Progenitor cell of endocrine pancreas (in vitro differentiated cells): Measurements from ENCODE around the gene TRABD2B. TPM values are rescaled to one million over a fixed set of nuclear protein-coding genes. Genes with fewer than 3 reads are reported as not detected.

Experiments used
- DNase-seq: peaks from one replicate; pipeline ENCODE4 v3.0.0; 2021; ENCODE audit warnings: low spot score; ENCODE audit not compliant: unreplicated experiment
- H3K27ac Mint-ChIP-seq: 2 replicates; pipeline ENCODE4 v1.8.0; 2021; ENCODE audit warnings: mild to moderate bottlenecking, moderate library complexity, mixed read lengths
- H3K27me3 Mint-ChIP-seq: 2 replicates; pipeline ENCODE4 v1.8.0; 2021; ENCODE audit warnings: mixed read lengths
- H3K36me3 Mint-ChIP-seq: 2 replicates; pipeline ENCODE4 v1.8.0; 2022; ENCODE audit warnings: mixed read lengths; ENCODE audit not compliant: insufficient read depth
- H3K4me1 Mint-ChIP-seq: 2 replicates; pipeline ENCODE4 v1.8.0; 2021; ENCODE audit warnings: low read depth, mixed read lengths
- H3K4me3 Mint-ChIP-seq: 2 replicates; pipeline ENCODE4 v1.8.0; 2021; ENCODE audit warnings: low read depth, mild to moderate bottlenecking, moderate library complexity, mixed read lengths
- H3K9me3 Mint-ChIP-seq: 2 replicates; pipeline ENCODE4 v1.8.0; 2021; ENCODE audit warnings: low read depth, mixed read lengths
- total RNA-seq: library from RNA; stranded (reverse); gene quantifications from 2 replicates; pipeline ENCODE4 v1.2.1, GENCODE V29; 2021
- TF ChIP-seq, protein P1 (sequence below): fragments of 200-600 bp; sonication (generic); IDR thresholded peaks from one replicate; pipeline ENCODE4 v1.5.0; 2021; ENCODE audit warnings: antibody characterized with exemption, mild to moderate bottlenecking; ENCODE audit not compliant: unreplicated experiment

Gene TRABD2B
- total RNA-seq, 1 donor from 2014 or later: 14.5 TPM

DNA sequence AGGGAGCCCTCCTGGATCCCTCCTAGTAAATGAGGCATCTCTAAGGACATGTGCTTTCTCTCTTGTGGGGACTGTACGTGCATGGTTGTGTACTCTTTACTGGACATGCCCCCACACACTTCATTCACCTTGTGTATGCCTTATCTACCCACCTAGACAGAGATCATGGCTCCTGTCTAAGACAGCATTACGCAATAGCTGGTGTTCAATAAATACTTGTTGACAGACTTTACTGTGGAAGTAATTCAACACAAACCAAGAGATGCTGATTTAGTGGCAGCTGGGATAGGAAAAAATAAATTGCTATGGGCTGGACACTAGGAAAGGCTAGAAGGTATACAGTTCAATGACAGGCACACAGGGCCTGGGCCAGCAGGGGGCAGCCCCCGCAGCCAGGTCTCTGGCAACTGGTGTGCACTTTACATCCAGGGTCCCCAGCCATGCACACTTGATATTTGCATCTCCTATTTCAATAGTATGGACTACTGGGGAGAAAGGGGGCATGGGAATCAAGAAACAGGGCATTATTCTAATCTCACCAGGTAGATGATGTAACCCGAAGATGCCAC lies 24.2 kb downstream of the TRABD2B start:
- no peak for DNase-seq
- no peaks in the 10 kb centered on the region for H3K27me3 Mint-ChIP-seq
- H3K4me1 Mint-ChIP-seq: peaks cover 61% of the 10 kb centered on the region
- no peaks in the 10 kb centered on the region for H3K9me3 Mint-ChIP-seq
- TF ChIP-seq, protein P1, sequence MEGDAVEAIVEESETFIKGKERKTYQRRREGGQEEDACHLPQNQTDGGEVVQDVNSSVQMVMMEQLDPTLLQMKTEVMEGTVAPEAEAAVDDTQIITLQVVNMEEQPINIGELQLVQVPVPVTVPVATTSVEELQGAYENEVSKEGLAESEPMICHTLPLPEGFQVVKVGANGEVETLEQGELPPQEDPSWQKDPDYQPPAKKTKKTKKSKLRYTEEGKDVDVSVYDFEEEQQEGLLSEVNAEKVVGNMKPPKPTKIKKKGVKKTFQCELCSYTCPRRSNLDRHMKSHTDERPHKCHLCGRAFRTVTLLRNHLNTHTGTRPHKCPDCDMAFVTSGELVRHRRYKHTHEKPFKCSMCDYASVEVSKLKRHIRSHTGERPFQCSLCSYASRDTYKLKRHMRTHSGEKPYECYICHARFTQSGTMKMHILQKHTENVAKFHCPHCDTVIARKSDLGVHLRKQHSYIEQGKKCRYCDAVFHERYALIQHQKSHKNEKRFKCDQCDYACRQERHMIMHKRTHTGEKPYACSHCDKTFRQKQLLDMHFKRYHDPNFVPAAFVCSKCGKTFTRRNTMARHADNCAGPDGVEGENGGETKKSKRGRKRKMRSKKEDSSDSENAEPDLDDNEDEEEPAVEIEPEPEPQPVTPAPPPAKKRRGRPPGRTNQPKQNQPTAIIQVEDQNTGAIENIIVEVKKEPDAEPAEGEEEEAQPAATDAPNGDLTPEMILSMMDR: peak; percentile 65
- H3K27ac Mint-ChIP-seq: no peak overlapping the region
- no peak overlapping the region for H3K4me3 Mint-ChIP-seq
- H3K36me3 Mint-ChIP-seq: peaks cover 2% of the 10 kb centered on the region

DNA sequence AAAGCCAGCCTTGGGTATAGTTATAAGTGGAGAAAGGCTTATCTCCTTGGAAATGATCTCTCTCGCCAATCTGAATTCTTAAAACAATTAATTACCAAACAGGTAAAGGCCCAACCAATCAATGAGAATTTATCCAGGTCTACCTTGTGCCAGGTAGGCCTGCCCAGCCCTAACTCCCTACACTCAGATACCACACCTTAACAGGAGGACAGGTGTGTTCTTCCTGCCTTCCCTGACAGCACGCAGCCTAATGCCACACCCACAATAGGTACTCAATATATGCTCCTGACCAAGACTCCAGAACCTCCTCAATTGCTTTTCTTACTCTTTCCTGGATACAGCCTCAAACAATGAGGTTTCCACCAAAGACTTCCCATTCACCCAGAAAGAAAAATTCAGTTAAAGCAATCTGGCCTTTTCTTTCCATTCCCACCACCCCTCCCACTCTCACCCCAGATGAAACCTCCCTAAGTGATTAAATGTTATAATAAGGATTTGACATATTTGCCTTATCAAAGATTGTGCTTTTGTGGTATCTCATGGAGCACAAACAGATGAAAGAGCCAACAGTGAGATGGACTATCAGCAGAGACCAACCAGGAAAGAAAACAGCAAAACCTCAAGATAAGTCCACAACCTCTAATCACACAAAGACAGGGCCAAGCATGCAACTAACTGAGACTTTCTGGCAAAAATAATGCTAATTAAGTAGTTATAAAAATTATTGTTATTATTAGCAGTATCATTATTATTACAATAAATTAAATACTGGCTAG lies 25.6 kb downstream of the TRABD2B start:
- Mint-ChIP-seq H3K4me3 (no peak overlapping the region), H3K27me3 (no peaks in the 10 kb centered on the region), H3K36me3 (no peaks in the 10 kb centered on the region), H3K4me1 (peaks cover 61% of the 10 kb centered on the region), H3K27ac (no peak overlapping the region), H3K9me3 (no peaks in the 10 kb centered on the region)
- TF ChIP-seq, protein P1: no peak
- no peak for DNase-seq

DNA sequence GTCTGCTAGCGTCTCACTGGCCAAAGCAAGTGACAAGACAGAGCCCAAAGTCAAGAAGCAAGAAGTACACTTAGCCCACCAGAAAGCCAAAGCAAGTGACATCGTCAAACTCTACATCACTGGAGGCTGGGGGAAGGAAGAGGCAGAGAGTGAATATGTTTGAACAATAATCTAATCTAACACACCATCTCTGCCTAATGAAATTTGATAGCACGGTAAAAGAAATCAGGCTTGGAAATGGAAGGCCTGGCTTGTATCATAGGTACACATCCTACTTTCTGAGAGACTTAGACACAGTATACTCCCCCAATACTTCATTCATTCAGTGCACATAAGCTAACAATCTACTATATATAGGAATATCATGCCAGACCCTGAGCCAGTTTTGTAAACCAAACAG lies 26.3 kb downstream of the TRABD2B start:
- Mint-ChIP-seq H3K4me1 (peaks cover 54% of the 10 kb centered on the region), H3K27ac (no peak overlapping the region), H3K9me3 (no peaks in the 10 kb centered on the region), H3K36me3 (no peaks in the 10 kb centered on the region), H3K27me3 (no peaks in the 10 kb centered on the region), H3K4me3 (no peak overlapping the region)
- TF ChIP-seq, protein P1: no peak
- DNase-seq: no peak

DNA sequence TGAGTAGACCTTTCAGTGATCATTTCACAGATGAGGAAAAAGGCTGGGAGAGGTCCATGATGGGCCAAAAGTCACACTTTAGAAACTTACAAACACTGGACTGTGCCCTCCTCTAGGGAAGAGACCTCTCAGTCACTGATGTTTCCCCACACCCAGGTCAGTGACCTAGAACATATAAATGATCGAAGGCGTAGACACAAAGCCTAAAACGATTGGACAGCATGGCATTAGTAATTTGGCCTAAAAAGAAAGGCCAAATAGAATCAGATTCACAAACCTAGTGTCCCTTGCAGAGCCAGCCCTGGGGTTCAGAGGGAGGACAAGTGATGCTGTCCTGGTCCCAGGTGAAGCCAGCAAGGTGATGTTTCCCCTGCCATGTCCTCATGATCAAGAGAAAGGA lies 27.7 kb downstream of the TRABD2B start:
- H3K27ac Mint-ChIP-seq: no peak overlapping the region
- H3K36me3 Mint-ChIP-seq: no peaks in the 10 kb centered on the region
- TF ChIP-seq, protein P1: no peak

DNA sequence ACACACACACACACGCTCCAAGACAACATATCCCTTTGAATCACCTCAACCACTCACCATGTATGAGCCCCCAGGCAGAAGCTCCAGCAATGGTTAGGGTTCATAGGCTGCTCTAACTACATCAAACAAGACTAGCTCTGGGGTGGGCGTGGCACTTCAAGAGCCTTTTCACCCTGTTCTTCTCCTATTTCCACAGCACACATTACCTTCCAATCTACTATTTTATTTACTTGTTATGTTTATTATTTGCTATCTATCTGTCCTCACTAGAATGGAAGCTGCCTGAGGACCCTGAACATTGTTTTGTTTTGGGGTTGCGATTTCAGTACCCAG lies 28.7 kb downstream of the TRABD2B start:
- TF ChIP-seq, protein P1: no peak
- Mint-ChIP-seq H3K9me3 (no peaks in the 10 kb centered on the region), H3K4me3 (no peak overlapping the region), H3K36me3 (no peaks in the 10 kb centered on the region), H3K27me3 (no peaks in the 10 kb centered on the region), H3K4me1 (peaks cover 59% of the 10 kb centered on the region), H3K27ac (no peak overlapping the region)
- DNase-seq: no peak

More for the DNA sequence above, 27.7 kb downstream of the TRABD2B start:
- Mint-ChIP-seq H3K4me3 (no peak overlapping the region), H3K27me3 (no peaks in the 10 kb centered on the region), H3K4me1 (peaks cover 51% of the 10 kb centered on the region), H3K9me3 (no peaks in the 10 kb centered on the region)
- DNase-seq: no peak
